DOHH2 (cell line): ENCODE results near the gene TMEM131.

Experiments used
- EZH2phosphoT487 ChIP-seq: fragments of 200-600 bp; sonication (generic); IDR thresholded peaks from 2 replicates; pipeline ENCODE4 v1.6.1; 2017; ENCODE audit warnings: borderline replicate concordance, mild to moderate bottlenecking, antibody characterized with exemption, low read length, moderate library complexity, mixed read lengths
- TF ChIP-seq, protein P1 (sequence below): fragments of 200-600 bp; sonication (generic); IDR thresholded peaks from one replicate; pipeline ENCODE4 v1.5.1; 2014; ENCODE audit warnings: antibody characterized with exemption, mild to moderate bottlenecking, low read depth, low read length; ENCODE audit not compliant: poor library complexity, severe bottlenecking

DNA sequence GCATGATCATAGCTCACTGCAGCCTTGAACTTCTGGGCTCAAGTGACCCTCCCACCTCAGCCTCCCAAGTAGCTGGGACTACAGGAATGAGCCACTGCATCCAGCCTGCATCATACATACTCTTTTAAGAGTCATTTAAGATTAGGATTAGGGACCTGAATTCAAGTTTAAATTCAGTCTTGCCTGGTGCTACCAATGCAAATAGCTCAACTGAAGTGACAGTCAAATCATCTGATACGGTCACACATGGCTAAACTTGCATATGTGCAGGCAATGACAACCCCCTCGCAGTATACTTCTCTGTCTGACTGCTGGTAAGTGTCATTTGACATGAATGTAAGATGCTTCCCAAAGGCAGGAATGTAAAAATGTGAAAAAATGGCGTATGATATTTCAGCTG, 31.8 kb upstream of the TMEM131 start:
- TF ChIP-seq, protein P1, sequence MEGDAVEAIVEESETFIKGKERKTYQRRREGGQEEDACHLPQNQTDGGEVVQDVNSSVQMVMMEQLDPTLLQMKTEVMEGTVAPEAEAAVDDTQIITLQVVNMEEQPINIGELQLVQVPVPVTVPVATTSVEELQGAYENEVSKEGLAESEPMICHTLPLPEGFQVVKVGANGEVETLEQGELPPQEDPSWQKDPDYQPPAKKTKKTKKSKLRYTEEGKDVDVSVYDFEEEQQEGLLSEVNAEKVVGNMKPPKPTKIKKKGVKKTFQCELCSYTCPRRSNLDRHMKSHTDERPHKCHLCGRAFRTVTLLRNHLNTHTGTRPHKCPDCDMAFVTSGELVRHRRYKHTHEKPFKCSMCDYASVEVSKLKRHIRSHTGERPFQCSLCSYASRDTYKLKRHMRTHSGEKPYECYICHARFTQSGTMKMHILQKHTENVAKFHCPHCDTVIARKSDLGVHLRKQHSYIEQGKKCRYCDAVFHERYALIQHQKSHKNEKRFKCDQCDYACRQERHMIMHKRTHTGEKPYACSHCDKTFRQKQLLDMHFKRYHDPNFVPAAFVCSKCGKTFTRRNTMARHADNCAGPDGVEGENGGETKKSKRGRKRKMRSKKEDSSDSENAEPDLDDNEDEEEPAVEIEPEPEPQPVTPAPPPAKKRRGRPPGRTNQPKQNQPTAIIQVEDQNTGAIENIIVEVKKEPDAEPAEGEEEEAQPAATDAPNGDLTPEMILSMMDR, result no peak
- TF ChIP-seq EZH2phosphoT487, result no peak
